COLO668 (cell line): ENCODE data around the gene GIMAP5.

Experiments used
- DNase-seq: peaks from one replicate; lab custom pipeline; 2025; ENCODE audit not compliant: unreplicated experiment; lab: John Stamatoyannopoulos, UW

The GIMAP5 gene

DNA sequence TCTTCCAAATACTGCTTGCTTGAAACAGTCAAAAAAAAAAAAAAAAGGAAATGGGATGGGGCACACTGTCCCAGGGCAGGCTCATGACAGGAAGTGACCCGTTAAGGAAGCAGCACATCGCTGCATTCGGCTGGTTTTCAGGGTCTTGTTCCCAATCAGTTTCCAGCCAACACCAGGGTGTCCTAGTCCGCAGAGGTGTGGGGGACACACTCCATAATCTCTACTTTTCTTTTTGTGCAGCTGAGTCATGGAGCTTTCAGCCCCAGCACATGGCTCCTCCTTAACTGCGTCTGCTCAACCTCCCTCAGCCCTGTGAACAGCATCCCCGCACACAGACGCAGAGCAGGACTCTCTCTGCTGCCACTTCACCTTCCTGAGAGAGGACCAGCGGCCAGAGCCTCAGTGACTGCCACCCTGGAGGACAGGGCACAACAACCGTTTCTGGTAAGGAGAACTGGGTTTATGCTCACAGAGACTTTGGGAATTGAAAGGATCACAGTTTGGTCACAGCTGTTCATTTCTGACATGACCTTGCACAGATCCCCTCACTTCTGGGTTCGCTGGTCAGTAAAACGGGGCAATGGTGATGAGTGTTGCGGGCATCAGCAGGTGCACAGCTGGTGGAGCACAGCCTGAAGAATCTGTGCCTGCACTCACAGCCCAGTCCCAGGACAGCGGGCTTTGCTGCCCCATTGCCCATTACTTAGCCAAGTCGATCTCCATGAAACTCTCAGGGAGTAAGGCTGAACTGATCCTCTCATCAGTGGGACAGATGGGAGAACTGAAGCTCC is at the start of gene GIMAP5:
Gene GIMAP5 (plus strand): TSS at position 154 of the 791 bp plus-strand sequence. CDS start 3,467 bp downstream, outside the sequence.
- DNase-seq = no peak

DNA sequence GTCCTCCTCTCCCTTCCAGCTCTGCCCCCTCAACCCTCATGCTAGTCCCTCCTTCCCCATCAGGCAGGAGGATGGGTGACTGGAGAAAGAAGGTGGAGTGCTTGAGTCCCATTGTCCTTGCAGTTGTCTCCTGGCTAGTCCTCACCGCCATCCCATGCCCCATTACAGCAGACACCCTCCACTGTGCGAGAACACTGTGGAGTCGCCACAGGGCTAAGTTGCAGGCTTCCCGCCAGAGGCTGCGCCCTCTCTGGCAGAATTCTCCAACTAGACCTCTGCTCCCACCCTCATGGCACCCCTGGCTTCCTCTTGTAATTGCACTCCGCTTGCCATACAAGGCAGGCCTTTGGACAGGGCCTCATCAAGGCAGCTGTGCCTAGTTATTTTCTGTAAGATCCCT is 48.6 kb upstream of the GIMAP5 start:
- DNase-seq = no peak

DNA sequence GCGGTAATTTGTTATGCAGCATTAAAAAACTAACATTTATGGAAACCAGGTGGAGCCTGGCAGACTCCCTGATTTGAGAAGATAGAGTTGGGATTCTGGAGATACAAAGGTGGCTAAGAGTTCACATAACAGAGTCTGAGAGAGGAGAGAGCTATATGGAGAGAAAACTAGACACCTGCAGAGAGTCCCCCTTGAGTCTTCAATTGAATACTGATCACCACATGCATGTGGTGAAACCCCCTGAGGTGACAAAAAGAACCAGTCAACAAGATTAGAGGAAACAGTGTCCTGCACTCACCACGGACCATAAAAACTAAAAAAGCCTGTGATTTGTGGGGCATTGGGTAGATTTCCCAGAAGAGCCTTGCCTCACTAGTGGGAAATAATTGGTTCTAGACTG is 41.6 kb upstream of the GIMAP5 start:
- DNase-seq = no peak

DNA sequence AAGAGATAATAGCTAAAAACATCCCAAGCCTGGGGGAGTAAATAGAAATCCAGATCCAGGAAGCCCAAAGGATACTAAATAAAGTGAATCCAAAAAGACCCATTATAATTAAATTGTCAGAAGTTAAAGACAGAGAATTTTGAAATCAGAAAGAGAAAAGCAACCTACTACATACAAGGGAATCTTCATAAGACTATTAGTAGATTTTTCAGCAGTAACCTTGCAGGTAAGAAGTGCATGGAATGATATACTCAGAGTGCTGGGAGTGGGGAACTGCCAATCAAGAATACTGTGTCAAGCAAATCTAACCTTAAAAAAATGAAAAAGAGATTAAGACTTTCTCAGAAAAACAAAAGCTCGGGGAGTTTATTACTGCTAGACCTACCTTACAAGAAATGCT is 34.0 kb upstream of the GIMAP5 start:
- DNase-seq = no peak

DNA sequence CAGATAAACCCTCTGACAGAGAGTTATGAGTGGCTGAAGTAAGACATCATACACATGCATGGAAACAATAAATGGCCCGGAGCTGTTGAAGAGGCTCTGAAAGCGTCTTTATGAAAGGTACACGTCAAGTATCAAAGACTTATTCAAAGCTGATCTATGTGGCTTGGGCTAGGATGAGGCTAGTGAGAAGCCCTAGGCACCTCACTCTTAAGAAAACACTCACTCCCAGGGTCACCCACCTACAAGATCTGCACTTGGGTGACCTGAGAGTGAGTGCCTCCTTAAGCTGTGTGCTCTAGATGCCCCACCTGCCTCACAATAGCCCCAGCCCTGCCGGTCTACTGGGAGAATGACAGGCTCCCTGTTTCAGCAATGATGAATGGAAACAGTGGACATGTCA is 21.9 kb upstream of the GIMAP5 start:
- DNase-seq = no peak

DNA sequence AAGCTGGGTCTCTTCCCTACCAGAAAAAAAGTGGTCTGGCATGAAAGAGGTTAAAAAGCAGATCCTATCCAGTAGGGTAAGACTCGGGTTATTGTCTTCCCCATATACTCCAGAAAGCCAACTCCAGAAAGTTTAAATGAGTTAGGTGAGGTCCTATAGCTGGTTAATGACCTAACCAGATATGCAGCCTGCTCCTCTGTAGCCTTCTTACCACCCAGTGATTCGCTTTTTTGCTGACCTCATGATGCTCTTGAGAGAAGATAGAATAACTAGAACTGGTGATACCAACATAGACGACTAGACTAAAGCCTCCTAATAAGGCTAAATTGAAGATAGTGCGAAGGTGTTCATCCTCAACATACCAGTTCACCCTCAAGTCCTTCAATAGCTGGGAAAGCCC is 21.5 kb upstream of the GIMAP5 start:
- DNase-seq = no peak

DNA sequence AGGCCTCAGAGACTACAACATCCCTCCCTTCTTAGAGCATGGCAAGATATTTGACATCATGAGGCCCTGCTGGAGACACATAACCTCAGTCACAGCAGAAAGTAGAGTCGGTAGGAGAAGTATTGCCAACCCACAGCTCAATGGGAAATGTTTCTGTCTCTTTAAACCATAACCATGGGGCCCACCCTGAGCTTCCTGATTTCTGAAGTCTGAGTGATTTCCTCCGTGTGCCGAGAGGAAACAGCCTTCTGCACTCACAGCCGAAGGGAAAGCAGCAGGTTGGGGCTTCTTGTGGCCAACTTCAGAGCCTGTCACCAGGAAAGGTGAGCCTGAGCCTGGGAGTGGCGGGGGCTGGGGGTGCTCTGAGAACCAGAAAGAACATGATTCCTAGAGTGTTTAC is 20.9 kb upstream of the GIMAP5 start, which contains the start of gene GIMAP1:
Gene GIMAP1 (plus strand): TSS at position 246 of the 400 bp plus-strand sequence. CDS start 2,435 bp downstream, outside the sequence.
- DNase-seq = no peak

DNA sequence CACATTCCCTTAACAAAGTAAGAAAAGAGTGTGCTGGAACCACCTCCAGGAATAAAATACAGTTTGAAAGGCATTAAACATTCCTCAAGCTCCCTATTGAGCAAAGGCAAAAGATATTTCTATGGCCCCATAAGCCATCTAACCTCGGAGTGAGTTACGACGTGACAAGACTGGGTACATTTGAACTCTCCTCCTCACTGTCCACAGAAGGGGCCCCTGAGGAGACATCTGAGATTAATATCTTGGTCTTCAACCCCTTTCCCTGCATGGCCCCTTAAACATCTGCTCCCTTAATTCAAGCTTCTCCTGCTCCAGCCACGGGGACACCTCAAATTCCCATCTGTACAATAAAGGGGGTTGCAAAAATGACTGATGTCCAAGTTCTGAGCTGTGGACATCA is 20.3 kb upstream of the GIMAP5 start:
- no peak for DNase-seq

DNA sequence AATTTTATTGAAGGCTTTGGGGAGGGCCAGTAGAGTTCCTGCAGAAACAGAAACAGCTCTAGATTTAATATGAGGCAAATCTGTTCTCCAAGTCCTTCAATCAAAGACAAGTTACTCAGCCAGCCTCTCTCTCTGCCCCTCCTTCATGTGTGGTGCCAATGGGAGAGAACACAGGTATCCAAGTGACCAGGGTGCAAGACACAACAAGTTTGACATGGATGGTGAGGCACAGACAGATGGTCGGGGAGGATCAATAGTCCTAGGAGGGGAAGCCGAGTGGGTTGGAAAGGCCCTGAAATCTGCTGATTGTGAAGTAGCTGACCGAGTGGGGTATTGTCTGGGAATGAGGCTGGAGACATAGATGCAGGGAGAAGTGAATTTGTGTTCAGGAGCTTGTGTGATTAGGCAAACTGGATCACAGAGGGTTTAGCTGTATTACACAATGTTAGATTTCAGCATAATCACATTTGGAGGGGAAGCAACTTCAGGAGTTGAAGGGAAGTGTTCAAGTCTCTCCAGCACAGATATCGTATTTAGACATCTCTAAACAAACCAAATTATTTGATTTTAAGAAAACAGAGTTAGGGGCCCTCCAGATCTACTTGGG is 19.3 kb upstream of the GIMAP5 start:
- no peak for DNase-seq

DNA sequence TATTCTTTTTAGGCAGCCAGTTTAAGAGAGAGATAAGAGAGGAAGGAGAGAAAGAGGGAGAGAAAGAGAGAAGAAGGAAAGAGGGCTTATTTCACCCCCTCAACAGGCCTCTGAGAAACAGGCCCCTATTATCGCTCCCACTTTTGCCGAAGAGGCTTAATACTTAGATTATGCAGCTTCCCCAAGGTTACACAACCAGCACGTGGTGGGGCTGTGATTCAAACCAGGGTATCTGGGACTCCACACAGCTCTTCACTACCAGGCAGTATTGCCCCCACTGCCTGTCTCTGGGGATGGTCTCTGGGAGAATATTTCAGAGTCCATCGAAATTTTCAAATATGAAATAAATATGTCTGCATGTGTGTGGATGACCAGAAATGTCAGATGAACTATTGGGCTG is 17.8 kb upstream of the GIMAP5 start:
- no peak for DNase-seq

DNA sequence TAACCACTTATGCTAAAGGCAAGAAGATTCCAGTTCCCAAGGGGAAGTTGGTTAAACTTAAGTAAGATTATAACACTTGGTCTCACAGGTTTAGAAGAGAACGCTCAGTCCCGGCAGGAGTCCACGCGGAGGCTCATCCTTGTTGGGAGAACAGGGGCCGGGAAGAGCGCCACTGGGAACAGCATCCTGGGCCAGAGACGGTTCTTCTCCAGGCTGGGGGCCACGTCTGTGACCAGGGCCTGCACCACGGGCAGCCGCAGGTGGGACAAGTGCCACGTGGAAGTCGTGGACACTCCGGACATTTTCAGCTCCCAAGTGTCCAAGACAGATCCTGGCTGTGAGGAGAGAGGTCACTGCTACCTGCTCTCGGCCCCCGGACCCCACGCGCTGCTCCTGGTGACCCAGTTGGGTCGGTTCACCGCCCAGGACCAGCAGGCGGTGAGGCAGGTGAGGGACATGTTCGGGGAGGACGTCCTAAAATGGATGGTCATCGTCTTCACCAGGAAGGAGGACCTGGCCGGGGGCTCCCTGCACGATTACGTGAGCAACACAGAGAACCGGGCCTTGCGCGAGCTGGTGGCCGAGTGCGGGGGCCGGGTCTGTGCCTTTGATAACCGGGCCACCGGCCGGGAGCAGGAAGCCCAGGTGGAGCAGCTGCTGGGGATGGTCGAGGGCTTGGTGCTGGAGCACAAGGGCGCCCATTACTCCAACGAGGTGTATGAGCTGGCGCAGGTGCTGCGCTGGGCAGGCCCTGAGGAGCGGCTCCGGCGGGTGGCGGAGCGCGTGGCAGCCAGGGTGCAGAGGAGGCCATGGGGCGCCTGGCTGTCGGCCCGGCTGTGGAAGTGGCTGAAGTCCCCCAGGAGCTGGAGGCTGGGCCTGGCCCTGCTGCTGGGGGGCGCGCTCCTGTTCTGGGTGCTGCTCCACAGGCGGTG is 17.0 kb upstream of the GIMAP5 start:
- DNase-seq = no peak

DNA sequence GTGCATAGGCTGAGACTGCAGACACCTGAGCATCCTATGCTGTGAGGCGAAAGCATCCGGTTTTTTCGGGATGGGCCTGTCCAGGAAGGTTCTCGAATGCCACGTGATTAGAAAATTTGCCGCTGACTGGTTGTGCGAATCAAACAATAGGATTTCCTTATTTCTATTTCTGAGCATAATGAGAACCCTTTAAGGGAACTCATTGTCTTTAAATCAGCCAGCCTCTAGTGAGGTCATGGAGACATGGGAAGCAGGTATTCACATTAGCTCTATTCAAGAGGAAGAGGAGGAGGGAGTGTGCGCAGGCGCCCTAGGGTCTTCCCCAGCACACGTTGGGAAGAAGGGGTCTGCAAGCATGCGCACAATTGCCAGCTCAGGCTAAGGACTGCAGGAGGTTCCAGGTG is 15.2 kb upstream of the GIMAP5 start:
- DNase-seq = no peak

DNA sequence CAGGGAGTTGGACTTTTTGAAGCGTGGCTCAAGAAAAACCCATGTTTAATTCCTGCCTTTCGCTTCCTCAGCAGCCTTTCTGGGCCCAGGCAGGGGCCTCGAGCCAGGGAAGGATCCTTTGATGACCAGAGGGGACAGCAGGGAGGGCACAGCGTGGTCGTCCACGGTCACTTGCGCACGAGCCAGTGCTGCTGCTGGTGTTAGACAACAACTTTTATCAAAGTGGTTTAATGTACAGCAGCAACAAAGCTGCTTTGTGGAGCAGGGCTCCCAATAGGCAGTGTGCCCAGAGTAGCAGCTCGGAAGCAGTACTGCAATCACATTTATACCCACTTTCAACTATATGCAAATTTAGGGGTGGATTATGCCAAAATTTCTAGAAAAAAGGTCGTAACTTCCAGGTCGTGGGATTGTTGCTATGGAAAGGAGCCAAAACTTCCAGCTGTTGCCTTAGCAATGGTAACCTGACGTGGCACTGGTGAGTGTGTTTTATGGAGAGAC is 14.7 kb upstream of the GIMAP5 start:
- no peak for DNase-seq

DNA sequence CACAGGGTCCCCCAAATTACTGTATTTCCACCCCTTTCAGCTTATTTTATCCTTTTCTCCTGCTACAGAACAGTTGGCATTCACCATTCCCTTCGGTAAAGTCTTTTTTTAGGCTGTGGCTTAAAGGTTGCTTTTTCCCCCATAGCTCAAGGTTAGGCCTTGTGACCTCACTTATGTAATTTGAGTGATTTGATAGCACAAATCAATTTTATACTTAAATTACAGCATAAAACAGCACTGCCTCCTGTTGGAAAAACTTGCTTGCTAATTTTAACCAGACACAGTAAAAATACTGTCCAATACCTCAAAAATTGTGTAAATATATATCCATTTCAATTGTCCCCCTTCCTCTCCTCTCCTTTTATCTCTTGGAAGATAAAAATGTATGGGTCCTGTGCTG is 13.8 kb upstream of the GIMAP5 start:
- DNase-seq = no peak

DNA sequence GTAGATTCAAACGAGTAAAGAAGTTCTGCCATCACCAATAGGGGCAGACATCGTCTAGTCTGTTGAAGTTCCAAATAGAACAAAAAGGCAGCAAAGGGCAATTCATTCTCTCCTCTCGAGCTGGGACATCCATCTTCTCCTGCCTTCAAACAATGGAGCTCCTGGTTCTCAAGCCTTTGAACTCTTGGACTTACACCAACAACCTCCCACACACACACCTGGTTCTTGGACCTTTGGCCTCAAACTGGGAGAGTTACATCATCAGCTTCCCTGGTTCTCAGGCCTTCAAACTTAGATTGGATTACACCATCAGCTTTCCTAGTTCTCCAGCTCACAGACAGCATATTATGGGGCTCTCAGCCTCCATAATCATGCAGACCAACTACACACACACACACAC is 9.8 kb upstream of the GIMAP5 start:
- DNase-seq = no peak

DNA sequence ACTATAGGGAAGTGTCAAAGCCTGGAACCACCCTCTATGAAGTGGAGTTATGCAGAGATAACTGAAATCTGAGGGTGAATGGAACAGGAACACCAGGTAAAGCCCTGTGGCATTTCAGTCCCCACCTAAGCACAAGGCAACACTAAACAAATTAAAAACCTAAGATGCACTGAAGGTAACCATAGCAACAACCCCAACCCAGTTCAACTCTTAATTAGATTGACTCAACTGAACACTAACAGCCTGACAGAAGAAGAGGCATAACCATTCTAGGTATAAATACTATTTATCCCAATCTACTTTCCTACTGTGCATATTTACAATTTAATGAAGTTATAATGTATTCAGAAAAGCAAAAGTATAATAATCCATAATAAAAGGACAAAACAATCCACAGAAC is 9.2 kb upstream of the GIMAP5 start:
- no peak for DNase-seq

DNA sequence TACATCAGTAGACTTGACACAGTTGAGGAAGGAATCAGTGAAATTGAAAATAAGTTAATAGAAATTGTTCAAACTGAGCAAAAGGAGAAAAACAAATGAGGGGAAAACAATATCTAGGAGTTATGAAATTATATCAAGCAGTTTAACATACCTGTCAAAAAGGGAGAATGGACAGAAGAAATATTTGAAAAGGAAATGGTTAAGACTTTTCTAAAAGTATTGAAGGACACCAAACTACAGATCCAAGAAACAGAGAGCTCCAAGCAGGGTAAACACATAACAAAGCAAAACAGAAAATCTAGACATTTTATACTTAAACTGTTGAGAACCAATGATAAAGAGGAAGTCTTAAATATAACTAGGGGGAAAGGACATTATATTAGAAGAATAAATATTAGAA is 8.6 kb upstream of the GIMAP5 start:
- DNase-seq = no peak

DNA sequence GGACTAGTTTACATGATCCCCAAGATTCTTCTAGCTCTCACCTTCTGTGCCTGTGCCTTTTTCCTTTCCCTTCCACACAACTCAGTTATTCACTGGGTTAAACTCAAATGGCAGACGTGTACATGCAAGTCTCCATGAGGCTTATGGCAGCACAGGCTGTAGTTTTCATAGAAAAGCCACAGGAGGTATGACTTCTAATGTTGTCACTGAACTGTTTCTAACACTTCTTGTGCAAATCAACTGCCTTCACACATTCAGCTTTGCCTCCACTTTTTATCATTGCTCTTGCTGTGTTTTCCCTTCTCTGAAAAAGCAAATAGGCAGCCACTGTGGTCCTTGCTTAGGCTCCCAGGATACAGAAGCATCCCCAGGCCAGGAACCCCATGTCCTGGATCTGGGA is 5.3 kb upstream of the GIMAP5 start:
- DNase-seq = no peak

DNA sequence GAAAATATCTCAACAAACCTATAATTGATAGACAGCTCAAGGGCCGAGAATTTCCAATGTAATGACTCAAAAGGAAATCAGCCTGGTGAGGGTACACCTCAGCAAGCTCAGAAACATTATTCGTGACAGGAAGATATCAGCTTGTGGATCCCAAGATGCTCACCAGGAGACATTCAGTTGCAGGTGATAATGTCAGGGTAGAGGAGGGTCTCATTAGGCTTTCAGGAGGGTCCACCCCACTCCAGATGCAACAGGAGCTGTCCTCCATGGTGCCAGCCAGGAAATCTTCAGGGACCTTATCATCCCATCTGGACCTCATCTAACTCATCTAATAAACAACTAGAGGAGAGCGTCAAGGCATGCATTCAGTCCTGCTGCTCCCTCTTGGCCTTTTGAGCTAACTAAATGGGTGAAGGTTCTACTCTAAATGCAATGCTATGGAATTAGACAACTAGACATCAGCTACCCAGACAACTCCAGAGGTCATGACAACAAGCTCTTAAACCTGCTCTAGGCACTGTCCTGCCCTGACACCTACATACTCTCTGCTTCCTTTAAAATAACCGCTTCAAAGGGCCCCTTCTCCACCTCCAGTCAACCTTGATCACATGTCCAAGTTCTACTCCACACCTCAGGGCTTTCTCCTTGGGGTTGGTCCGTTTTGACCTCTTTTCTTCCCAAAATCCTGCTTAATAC is 4.3 kb upstream of the GIMAP5 start:
- no peak for DNase-seq

DNA sequence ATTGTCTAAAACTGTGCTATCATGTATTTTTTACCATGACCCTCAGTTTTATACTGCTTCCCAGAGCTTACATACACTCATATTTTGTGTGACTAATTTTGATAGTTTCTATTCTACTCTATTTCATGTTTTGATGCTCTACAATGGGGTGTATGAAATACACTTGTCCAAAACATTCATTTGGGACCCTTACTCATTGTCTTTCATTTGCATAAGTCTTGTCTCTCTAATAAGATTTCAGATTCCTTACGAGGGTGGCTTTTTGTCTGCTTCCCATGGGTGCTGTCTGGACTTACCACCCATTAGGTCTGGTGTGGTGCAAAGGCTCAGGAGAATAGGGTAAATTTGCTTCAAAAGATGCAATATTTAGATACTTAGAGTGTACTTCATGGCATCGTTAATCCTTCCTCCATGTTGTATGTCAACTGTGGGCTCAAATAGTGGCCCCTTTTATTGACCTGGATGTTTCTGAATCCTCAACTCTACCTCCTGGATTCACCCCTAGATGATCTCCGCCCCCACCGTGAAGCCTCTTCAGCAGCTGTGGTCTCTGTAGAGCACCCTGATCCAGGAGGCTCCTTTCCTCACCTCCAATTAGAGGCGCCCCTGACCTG is 3.6 kb upstream of the GIMAP5 start:
- no peak for DNase-seq
